Mesenchymal stem cell (in vitro differentiated cells and primary cell): ENCODE results near the gene MUC20.
A peak's percentile ranks its signal among the peaks of the same experiment; 100 is the strongest.

ENCODE experiments used
- DNase-seq: peaks from one replicate; pipeline ENCODE4 v3.0.0-alpha.2; 2013
- H2AFZ ChIP-seq: one replicate; pipeline ENCODE4 v1.6.1; 2013; ENCODE audit warnings: low read depth, mild to moderate bottlenecking, control low read depth, inconsistent platforms, low read length, moderate library complexity
- H2AK5ac ChIP-seq: 2 replicates; pipeline ENCODE4 v1.6.1; 2013; ENCODE audit warnings: low read length, moderate library complexity, mild to moderate bottlenecking, inconsistent platforms; ENCODE audit not compliant: severe bottlenecking
- H2BK120ac ChIP-seq: one replicate; pipeline ENCODE4 v1.6.1; 2013; ENCODE audit warnings: low read depth, mild to moderate bottlenecking, inconsistent platforms, low read length, moderate library complexity
- H2BK12ac ChIP-seq, 2 experiments: one replicate each; pipeline ENCODE4 v1.6.1; 2013; ENCODE audit warnings: inconsistent platforms in 2 of 2, low read length in 2 of 2, mild to moderate bottlenecking in 2 of 2, moderate library complexity in 2 of 2, control low read depth in 1 of 2
- H2BK15ac ChIP-seq: one replicate; pipeline ENCODE4 v1.6.1; 2013; ENCODE audit warnings: mild to moderate bottlenecking, low read depth, inconsistent platforms; ENCODE audit not compliant: poor library complexity, severe bottlenecking
- H2BK5ac ChIP-seq: 2 replicates; pipeline ENCODE4 v1.6.1; 2013; ENCODE audit warnings: low read depth, mild to moderate bottlenecking, low read length, control low read depth, inconsistent platforms; ENCODE audit not compliant: poor library complexity, severe bottlenecking
- H3K14ac ChIP-seq, 2 experiments: one replicate each; pipeline ENCODE4 v1.6.1; 2013; ENCODE audit warnings: inconsistent platforms in 2 of 2, low read length in 2 of 2, control low read depth in 1 of 2, mild to moderate bottlenecking in 1 of 2, moderate library complexity in 1 of 2
- H3K18ac ChIP-seq, 2 experiments: one replicate each; pipeline ENCODE4 v1.6.1; 2013; ENCODE audit warnings: inconsistent platforms in 2 of 2, low read length in 2 of 2, control low read depth in 1 of 2, low read depth in 1 of 2, mild to moderate bottlenecking in 1 of 2
- H3K23ac ChIP-seq, 2 experiments: one replicate each; pipeline ENCODE4 v1.6.1; 2013; ENCODE audit warnings: inconsistent platforms in 2 of 2, low read length in 2 of 2, mild to moderate bottlenecking in 2 of 2, moderate library complexity in 2 of 2, control low read depth in 1 of 2
- H3K27ac ChIP-seq: 2 replicates; pipeline ENCODE4 v1.5.1; 2013; ENCODE audit warnings: mild to moderate bottlenecking, moderate library complexity, low read length, control low read depth, inconsistent platforms; ENCODE audit not compliant: poor library complexity, severe bottlenecking
- H3K27me3 ChIP-seq, 2 experiments: 2 replicates each; pipeline versions ENCODE4 v1.6.1 to v1.7.0; 2013; ENCODE audit warnings: low read length in 2 of 2, mild to moderate bottlenecking in 2 of 2, moderate library complexity in 2 of 2, control low read depth in 1 of 2, inconsistent platforms in 1 of 2; ENCODE audit not compliant: control insufficient read depth in 1 of 2, insufficient read depth in 1 of 2
- H3K36me3 ChIP-seq, 2 experiments: 2 replicates each; pipeline versions ENCODE4 v1.6.1 to v1.7.0; 2013; ENCODE audit warnings: low read length in 2 of 2, control low read depth in 1 of 2, inconsistent platforms in 1 of 2, low read depth in 1 of 2, mild to moderate bottlenecking in 1 of 2; ENCODE audit not compliant: insufficient read depth in 2 of 2, control insufficient read depth in 1 of 2
- H3K4ac ChIP-seq, 2 experiments: one replicate each; pipeline ENCODE4 v1.6.1; 2013; ENCODE audit warnings: inconsistent platforms in 2 of 2, low read length in 2 of 2, mild to moderate bottlenecking in 2 of 2, moderate library complexity in 2 of 2, control low read depth in 1 of 2, low read depth in 1 of 2
- H3K4me1 ChIP-seq: 2 replicates; pipeline ENCODE4 v1.6.1; 2013; ENCODE audit warnings: low read depth, low read length, control low read depth; ENCODE audit not compliant: control insufficient read depth, insufficient read depth
- H3K4me2 ChIP-seq: 2 replicates; pipeline ENCODE4 v1.6.1; 2013; ENCODE audit warnings: low read length, mild to moderate bottlenecking, inconsistent platforms; ENCODE audit not compliant: poor library complexity, severe bottlenecking
- H3K4me3 ChIP-seq, 2 experiments: 2 replicates each; pipeline versions ENCODE4 v1.5.1 to v1.7.0; 2013; ENCODE audit warnings: low read length in 2 of 2, mild to moderate bottlenecking in 2 of 2, control low read depth in 1 of 2, low read depth in 1 of 2; ENCODE audit not compliant: insufficient read depth in 1 of 2
- H3K79me1 ChIP-seq: replicated peaks from 2 replicates; pipeline ENCODE4 v1.6.1; 2013; ENCODE audit warnings: mild to moderate bottlenecking, control low read depth, low read length, inconsistent platforms; ENCODE audit not compliant: poor library complexity, severe bottlenecking
- H3K9ac ChIP-seq: 2 replicates; pipeline ENCODE4 v1.7.0; 2013; ENCODE audit warnings: mild to moderate bottlenecking, low read length, moderate library complexity
- H3K9me3 ChIP-seq: 2 replicates; pipeline ENCODE4 v1.7.0; 2013; ENCODE audit warnings: mild to moderate bottlenecking, low read length; ENCODE audit not compliant: control insufficient read depth
- H4K8ac ChIP-seq: one replicate; pipeline ENCODE4 v1.6.1; 2013; ENCODE audit warnings: inconsistent platforms, mild to moderate bottlenecking, low read length, moderate library complexity
- H4K91ac ChIP-seq: one replicate; pipeline ENCODE4 v1.6.1; 2013; ENCODE audit warnings: mild to moderate bottlenecking, low read length, inconsistent platforms
- WGBS: methylation state at CpG from one replicate; pipeline ENCODE4 v1.1.7; 2013; ENCODE audit warnings: mixed read lengths; 5-methylcytosine and 5-hydroxymethylcytosine counted together

Gene MUC20

GRCh38 chr3:195715134-195715533, 5.6 kb upstream of the MUC20 start:
- no peaks in the 10 kb centered on the region for H3K9me3 ChIP-seq
- no peak overlapping the region for H3K23ac ChIP-seq
- no peak overlapping the region for H3K4me2 ChIP-seq
- no peak overlapping the region for H2BK5ac ChIP-seq
- H3K4ac ChIP-seq = no peak overlapping the region
- H2AFZ ChIP-seq = no peak overlapping the region
- H2BK12ac ChIP-seq = no peak overlapping the region
- no peak overlapping the region for H4K8ac ChIP-seq
- H2BK120ac ChIP-seq = no peak overlapping the region
- no peak overlapping the region for H3K9ac ChIP-seq
- DNase-seq = no peak
- peaks cover 3% of the 10 kb centered on the region for H3K4me1 ChIP-seq
- no peaks in the 10 kb centered on the region for H3K79me1 ChIP-seq
- H4K91ac ChIP-seq = no peak overlapping the region
- H3K4me3 ChIP-seq = no peak overlapping the region
- H2AK5ac ChIP-seq = no peak overlapping the region
- H2BK15ac ChIP-seq = no peak overlapping the region
- no peak overlapping the region for H3K18ac ChIP-seq
- no peak overlapping the region for H3K14ac ChIP-seq
- no peak overlapping the region for H3K27ac ChIP-seq
- H3K36me3 ChIP-seq = peaks cover 0 to 36% of the 10 kb centered on the region in 2 experiments
- peaks cover 17 to 22% of the 10 kb centered on the region in 2 experiments for H3K27me3 ChIP-seq
- 62% methylated on average over 3 of the region's 4 CpGs for whole genome bisulfite sequencing

DNA sequence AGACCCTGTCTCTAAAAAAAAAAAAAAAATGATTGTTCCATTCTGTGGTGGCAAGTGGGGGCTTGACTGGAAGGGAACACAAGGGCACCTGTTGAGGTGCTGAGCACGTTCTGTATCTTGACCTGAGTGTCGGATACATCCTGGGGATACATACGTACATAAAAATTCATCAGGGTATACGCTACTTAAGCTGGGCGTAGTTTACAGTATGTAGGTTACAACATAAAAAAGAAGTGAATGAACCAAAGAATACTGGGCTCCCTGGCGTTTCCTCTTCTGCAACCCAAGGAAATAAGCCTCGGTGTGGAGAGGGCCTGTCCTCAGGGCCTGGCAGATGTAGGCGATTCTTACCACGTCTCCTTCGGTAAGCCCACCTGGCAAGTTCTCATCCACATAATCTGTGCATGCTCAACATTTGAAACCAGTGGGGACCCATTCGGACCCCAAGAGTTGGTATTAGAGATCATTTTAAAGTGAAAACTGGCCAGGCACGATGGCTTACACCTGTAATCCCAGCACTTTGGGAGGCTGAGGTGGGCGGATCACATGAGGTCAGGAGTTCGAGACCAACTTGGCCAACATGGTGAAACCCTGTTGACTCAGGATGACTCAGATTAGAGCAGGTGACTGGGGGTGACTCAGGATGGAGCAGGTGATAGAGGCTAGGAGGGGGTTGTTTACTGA, 5.1 kb upstream of the MUC20 start:
- Histone ChIP-seq H4K91ac (no peak overlapping the region), H3K27me3 (peaks cover 22 to 23% of the 10 kb centered on the region in 2 experiments), H3K27ac (no peak overlapping the region), H2AK5ac (no peak overlapping the region), H3K18ac (no peak overlapping the region), H2BK15ac (no peak overlapping the region), H3K4ac (no peak overlapping the region), H3K9ac (no peak overlapping the region), H2BK120ac (no peak overlapping the region), H3K23ac (no peak overlapping the region), H3K4me2 (no peak overlapping the region), H3K9me3 (no peaks in the 10 kb centered on the region), H3K79me1 (no peaks in the 10 kb centered on the region), H3K36me3 (peaks cover 0 to 30% of the 10 kb centered on the region in 2 experiments), H3K14ac (no peak overlapping the region), H3K4me3 (no peak overlapping the region), H2AFZ (no peak overlapping the region), H3K4me1 (peaks cover 3% of the 10 kb centered on the region), H2BK5ac (no peak overlapping the region), H2BK12ac (no peak overlapping the region), H4K8ac (no peak overlapping the region)
- DNase-seq = peak; percentile 25
- WGBS = 87% methylated on average over 14 of the region's 14 CpGs

DNA sequence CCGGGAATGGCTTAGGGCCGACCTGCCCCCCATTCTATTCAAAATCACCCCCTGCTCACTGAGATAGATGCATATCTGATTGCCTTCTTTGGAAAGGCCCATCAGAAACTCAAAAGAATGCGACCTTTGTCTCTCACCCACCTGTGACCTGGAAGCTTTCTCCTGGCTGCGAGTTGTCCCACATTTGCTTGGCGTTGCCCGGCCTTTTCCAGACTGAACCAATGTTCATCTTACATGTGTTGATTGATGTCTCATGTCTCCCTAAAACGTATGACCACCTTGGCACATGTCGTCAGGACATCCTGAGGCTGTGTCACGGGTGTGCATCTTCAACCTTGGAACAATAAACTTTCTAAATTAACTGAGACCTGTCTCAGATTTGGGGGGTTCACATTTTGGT, 3.4 kb upstream of the MUC20 start:
- no peak overlapping the region for H3K4ac ChIP-seq
- H3K18ac ChIP-seq = no peak overlapping the region
- no peak overlapping the region for H2BK12ac ChIP-seq
- H2BK15ac ChIP-seq = no peak overlapping the region
- 79% methylated on average over 9 of the region's 9 CpGs for WGBS
- no peak overlapping the region for H3K9ac ChIP-seq
- no peak overlapping the region for H3K14ac ChIP-seq
- DNase-seq = no peak
- H3K4me2 ChIP-seq = no peak overlapping the region
- H4K91ac ChIP-seq = no peak overlapping the region
- H3K4me1 ChIP-seq = peaks cover 3% of the 10 kb centered on the region
- no peak overlapping the region for H2BK5ac ChIP-seq
- H3K27me3 ChIP-seq = peaks cover 22 to 24% of the 10 kb centered on the region in 2 experiments
- no peak overlapping the region for H3K27ac ChIP-seq
- no peak overlapping the region for H2AK5ac ChIP-seq
- no peaks in the 10 kb centered on the region for H3K9me3 ChIP-seq
- H2BK120ac ChIP-seq = no peak overlapping the region
- no peak overlapping the region for H2AFZ ChIP-seq
- peaks cover 0 to 17% of the 10 kb centered on the region in 2 experiments for H3K36me3 ChIP-seq
- no peak overlapping the region for H3K23ac ChIP-seq
- no peak overlapping the region for H4K8ac ChIP-seq
- no peak overlapping the region for H3K4me3 ChIP-seq
- H3K79me1 ChIP-seq = no peaks in the 10 kb centered on the region

- H3K4me2 ChIP-seq = no peak overlapping the region
- no peak for DNase-seq
- no peak overlapping the region for H2BK15ac ChIP-seq
- no peak overlapping the region for H2AFZ ChIP-seq
- no peak overlapping the region for H2BK12ac ChIP-seq
- no peak overlapping the region for H3K4ac ChIP-seq
- H3K9ac ChIP-seq = no peak overlapping the region
- no peak overlapping the region for H3K14ac ChIP-seq
- peak overlapping the region in 1 of 2 experiments; percentile 37 for H3K23ac ChIP-seq
- no peak overlapping the region for H3K27ac ChIP-seq
- H2BK5ac ChIP-seq = no peak overlapping the region
- peaks cover 22 to 24% of the 10 kb centered on the region in 2 experiments for H3K27me3 ChIP-seq
- H3K4me1 ChIP-seq = peaks cover 3% of the 10 kb centered on the region
- H3K9me3 ChIP-seq = no peaks in the 10 kb centered on the region
- H3K18ac ChIP-seq = no peak overlapping the region
- H4K8ac ChIP-seq = no peak overlapping the region
- no peak overlapping the region for H2AK5ac ChIP-seq
- no peak overlapping the region for H4K91ac ChIP-seq
- peaks cover 0 to 17% of the 10 kb centered on the region in 2 experiments for H3K36me3 ChIP-seq
- no peaks in the 10 kb centered on the region for H3K79me1 ChIP-seq
- 60% methylated on average over 4 of the region's 5 CpGs for WGBS
- no peak overlapping the region for H3K4me3 ChIP-seq
- H2BK120ac ChIP-seq = no peak overlapping the region
Measured at GRCh38 chr3:195717852-195718476, 2.8 kb upstream of the MUC20 start.
